GM23338 (cell line): Measurements from ENCODE around the gene SCO2. TPM values are rescaled to one million over a fixed set of nuclear protein-coding genes. Genes with fewer than 3 reads are reported as not detected.

Source experiments
- ATAC-seq: fragments of 200-7000 bp; cut with Tn5 transposase; 3 replicates; pipeline ENCODE4 v1.9.1; 2020
- DNase-seq: peaks from one replicate; pipeline ENCODE4 v3.0.0-alpha.2; 2015; ENCODE audit warnings: low spot score
- H2AFZ ChIP-seq: fragments of 200-600 bp; sonication (generic); 2 replicates; pipeline ENCODE4 v1.8.0; 2016; ENCODE audit warnings: antibody characterized with exemption, mild to moderate bottlenecking, moderate library complexity
- H3F3A ChIP-seq: fragments of 200-600 bp; sonication (generic); replicated peaks from 2 replicates; pipeline ENCODE4 v1.8.0; 2017; ENCODE audit warnings: antibody characterized with exemption, mixed run types, low read depth
- H3K27ac ChIP-seq: fragments of 200-600 bp; sonication (generic); 2 replicates; pipeline ENCODE4 v1.6.1; 2016; ENCODE audit warnings: low read depth
- H3K27me3 ChIP-seq: fragments of 200-600 bp; sonication (generic); 2 replicates; pipeline ENCODE4 v1.8.0; 2016; ENCODE audit warnings: mild to moderate bottlenecking, mixed run types, moderate library complexity; ENCODE audit not compliant: insufficient read depth
- H3K36me3 ChIP-seq: fragments of 200-600 bp; sonication (generic); 2 replicates; pipeline ENCODE4 v1.8.0; 2016; ENCODE audit warnings: mild to moderate bottlenecking; ENCODE audit not compliant: insufficient read depth
- H3K4me1 ChIP-seq: fragments of 200-600 bp; sonication (generic); 2 replicates; pipeline ENCODE4 v1.8.0; 2016; ENCODE audit warnings: mild to moderate bottlenecking, moderate library complexity; ENCODE audit not compliant: insufficient read depth
- H3K4me2 ChIP-seq: fragments of 200-600 bp; sonication (generic); 2 replicates; pipeline ENCODE4 v1.7.1; 2017; ENCODE audit warnings: mixed run types
- H3K4me3 ChIP-seq: fragments of 200-600 bp; sonication (generic); 2 replicates; pipeline ENCODE4 v1.6.1; 2016; ENCODE audit warnings: mixed run types
- H3K79me2 ChIP-seq: fragments of 200-600 bp; sonication (generic); replicated peaks from 2 replicates; pipeline ENCODE4 v1.8.0; 2017; ENCODE audit warnings: mild to moderate bottlenecking; ENCODE audit not compliant: insufficient read depth
- H3K9me2 ChIP-seq: fragments of 200-600 bp; sonication (generic); 2 replicates; pipeline ENCODE4 v1.8.0; 2017; ENCODE audit not compliant: insufficient read depth
- H4K20me1 ChIP-seq: fragments of 200-600 bp; sonication (generic); replicated peaks from 2 replicates; pipeline ENCODE4 v1.8.0; 2017; ENCODE audit warnings: mild to moderate bottlenecking; ENCODE audit not compliant: insufficient read depth
- H3K27ac Mint-ChIP-seq: 2 replicates; pipeline ENCODE4 v1.8.0; 2020; ENCODE audit warnings: inconsistent platforms, mild to moderate bottlenecking, moderate library complexity, mixed read lengths
- H3K27me3 Mint-ChIP-seq: 3 replicates; pipeline ENCODE4 v1.8.0; 2022; ENCODE audit warnings: low read depth, mild to moderate bottlenecking, moderate library complexity, mixed read lengths, inconsistent platforms; ENCODE audit not compliant: insufficient read depth, poor library complexity
- H3K36me3 Mint-ChIP-seq: 3 replicates; pipeline ENCODE4 v1.8.0; 2021; ENCODE audit warnings: low read depth, mild to moderate bottlenecking, inconsistent platforms, moderate library complexity, mixed read lengths
- H3K4me1 Mint-ChIP-seq: 3 replicates; pipeline ENCODE4 v1.8.0; 2020; ENCODE audit warnings: mild to moderate bottlenecking, inconsistent platforms, mixed read lengths
- H3K4me3 Mint-ChIP-seq: 3 replicates; pipeline ENCODE4 v1.8.0; 2021; ENCODE audit warnings: moderate library complexity, mild to moderate bottlenecking, inconsistent platforms, mixed read lengths
- H3K9me3 Mint-ChIP-seq: 3 replicates; pipeline ENCODE4 v1.8.0; 2020; ENCODE audit warnings: moderate library complexity, mild to moderate bottlenecking, inconsistent platforms, mixed read lengths
- CREB1 ChIP-seq: fragments of 250-450 bp; sonication (Bioruptor Pico); IDR thresholded peaks from 2 replicates; pipeline ENCODE4 v1.5.0; 2020; ENCODE audit warnings: low read depth, mild to moderate bottlenecking, moderate library complexity
- CTCF ChIP-seq, 2 experiments: fragments of 200-600 bp in 1 of 2; sonication (generic) in 1 of 2; conservative IDR thresholded peaks; 2 replicates each; pipeline versions ENCODE4 v1.5.1 to v1.6.1; 2016 to 2017; ENCODE audit warnings: antibody characterized with exemption in 2 of 2, low read depth in 2 of 2, mild to moderate bottlenecking in 2 of 2, moderate library complexity in 1 of 2
- ETS1 ChIP-seq: IDR thresholded peaks from 2 replicates; pipeline ENCODE4 v1.6.1; 2016; ENCODE audit warnings: antibody characterized with exemption
- STAT1 ChIP-seq: IDR thresholded peaks from one replicate; pipeline ENCODE4 v1.6.1; 2016; ENCODE audit warnings: antibody characterized with exemption; ENCODE audit not compliant: unreplicated experiment
- polyA plus RNA-seq: library from polyadenylated mRNA; unstranded; fragments of >200 nt; fragmentation: Nextera tagmentation; extraction: Ambion mirVana; gene quantifications from 2 replicates; pipeline ENCODE4 v1.2.1, GENCODE V29; 2016
- total RNA-seq: library from RNA; depleted of rRNA; stranded (reverse); fragments of >200 nt; shearing (Covaris generic); gene quantifications from 2 replicates; pipeline ENCODE4 v1.2.3, GENCODE V29; 2014

SCO2 gene
- total and polyA plus RNA-seq, 2 experiments from 2014 or later = 2.6 to 4.9 TPM

GRCh38 chr22:50572965-50573364 lies 47.6 kb upstream of the SCO2 start:
- Histone ChIP-seq H3K27ac (no peak overlapping the region), H3K36me3 (no peaks in the 10 kb centered on the region), H3K4me2 (no peak overlapping the region), H4K20me1 (no peaks in the 10 kb centered on the region), H3K79me2 (no peaks in the 10 kb centered on the region), H3K27me3 (no peaks in the 10 kb centered on the region), H3F3A (no peaks in the 10 kb centered on the region), H3K4me1 (no peaks in the 10 kb centered on the region), H3K4me3 (no peak overlapping the region), H3K9me2 (no peaks in the 10 kb centered on the region), H2AFZ (no peak overlapping the region)
- no peak for TF ChIP-seq ETS1
- no peak for TF ChIP-seq CTCF (conservative IDR thresholded peaks at IDR 0.05; ENCODE audit: low read depth in 2 of 2)
- H3K27me3 Mint-ChIP-seq = peaks cover 6% of the 10 kb centered on the region
- no peaks in the 10 kb centered on the region for H3K4me1 Mint-ChIP-seq
- no peak overlapping the region for H3K4me3 Mint-ChIP-seq
- H3K36me3 Mint-ChIP-seq = peaks cover 44% of the 10 kb centered on the region
- no peak for ATAC-seq
- no peak overlapping the region for H3K27ac Mint-ChIP-seq
- no peaks in the 10 kb centered on the region for H3K9me3 Mint-ChIP-seq
- no peak for DNase-seq

GRCh38 chr22:50571264-50572175 lies 46.1 kb upstream of the SCO2 start:
- H3K4me1 Mint-ChIP-seq = no peaks in the 10 kb centered on the region
- no peaks in the 10 kb centered on the region for H3K79me2 ChIP-seq
- H3K4me3 ChIP-seq = no peak overlapping the region
- no peaks in the 10 kb centered on the region for H3K27me3 ChIP-seq
- H3K4me1 ChIP-seq = no peaks in the 10 kb centered on the region
- no peak for ATAC-seq
- no peaks in the 10 kb centered on the region for H3K36me3 ChIP-seq
- TF ChIP-seq ETS1 (no peak), CREB1 (CRISPR knock-in tag) (no peak), STAT1 (no peak), CTCF (conservative IDR thresholded peaks at IDR 0.05; ENCODE audit: low read depth in 2 of 2) (no peak)
- H3F3A ChIP-seq = no peaks in the 10 kb centered on the region
- H3K4me2 ChIP-seq = no peak overlapping the region
- DNase-seq = no peak
- no peak overlapping the region for H3K27ac ChIP-seq
- peaks cover 45% of the 10 kb centered on the region for H3K36me3 Mint-ChIP-seq
- H4K20me1 ChIP-seq = no peaks in the 10 kb centered on the region
- no peaks in the 10 kb centered on the region for H3K9me3 Mint-ChIP-seq
- no peaks in the 10 kb centered on the region for H3K9me2 ChIP-seq
- no peak overlapping the region for H3K4me3 Mint-ChIP-seq
- H3K27me3 Mint-ChIP-seq = peaks cover 5% of the 10 kb centered on the region
- H3K27ac Mint-ChIP-seq = no peak overlapping the region
- no peak overlapping the region for H2AFZ ChIP-seq
